Nephron (organoid): Measurements from ENCODE around the gene DDIT3.
A peak's percentile ranks its signal among the peaks of the same experiment; 100 is the strongest.

Experiments
- H3K27ac Mint-ChIP-seq, 3 experiments: 2 replicates each; pipeline ENCODE4 v1.8.0; 2020; ENCODE audit warnings: mixed read lengths in 3 of 3, mild to moderate bottlenecking in 2 of 3, moderate library complexity in 1 of 3
- H3K27me3 Mint-ChIP-seq: 2 replicates; pipeline ENCODE4 v1.8.0; 2021; ENCODE audit warnings: low read depth, mild to moderate bottlenecking, moderate library complexity, mixed read lengths
- H3K36me3 Mint-ChIP-seq: 2 replicates; pipeline ENCODE4 v1.8.0; 2020; ENCODE audit warnings: low read depth, mixed read lengths
- H3K4me1 Mint-ChIP-seq: 2 replicates; pipeline ENCODE4 v1.8.0; 2020; ENCODE audit warnings: mixed read lengths
- H3K4me3 Mint-ChIP-seq, 3 experiments: 2 replicates each; pipeline ENCODE4 v1.8.0; 2020; ENCODE audit warnings: mild to moderate bottlenecking in 3 of 3, mixed read lengths in 3 of 3, moderate library complexity in 2 of 3
- H3K9me3 Mint-ChIP-seq: 2 replicates; pipeline ENCODE4 v1.8.0; 2020; ENCODE audit warnings: mixed read lengths
- TF ChIP-seq, protein P1 (sequence below), 3 experiments: fragments of 200-600 bp; sonication (generic); IDR thresholded peaks; one replicate each; pipeline ENCODE4 v1.5.0; 2021; ENCODE audit warnings: antibody characterized with exemption in 3 of 3; ENCODE audit not compliant: unreplicated experiment in 3 of 3

The DDIT3 gene

GRCh38 chr12:57477710-57478681 is 42.3 kb downstream of the DDIT3 start:
- TF ChIP-seq, protein P1, sequence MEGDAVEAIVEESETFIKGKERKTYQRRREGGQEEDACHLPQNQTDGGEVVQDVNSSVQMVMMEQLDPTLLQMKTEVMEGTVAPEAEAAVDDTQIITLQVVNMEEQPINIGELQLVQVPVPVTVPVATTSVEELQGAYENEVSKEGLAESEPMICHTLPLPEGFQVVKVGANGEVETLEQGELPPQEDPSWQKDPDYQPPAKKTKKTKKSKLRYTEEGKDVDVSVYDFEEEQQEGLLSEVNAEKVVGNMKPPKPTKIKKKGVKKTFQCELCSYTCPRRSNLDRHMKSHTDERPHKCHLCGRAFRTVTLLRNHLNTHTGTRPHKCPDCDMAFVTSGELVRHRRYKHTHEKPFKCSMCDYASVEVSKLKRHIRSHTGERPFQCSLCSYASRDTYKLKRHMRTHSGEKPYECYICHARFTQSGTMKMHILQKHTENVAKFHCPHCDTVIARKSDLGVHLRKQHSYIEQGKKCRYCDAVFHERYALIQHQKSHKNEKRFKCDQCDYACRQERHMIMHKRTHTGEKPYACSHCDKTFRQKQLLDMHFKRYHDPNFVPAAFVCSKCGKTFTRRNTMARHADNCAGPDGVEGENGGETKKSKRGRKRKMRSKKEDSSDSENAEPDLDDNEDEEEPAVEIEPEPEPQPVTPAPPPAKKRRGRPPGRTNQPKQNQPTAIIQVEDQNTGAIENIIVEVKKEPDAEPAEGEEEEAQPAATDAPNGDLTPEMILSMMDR (IDR thresholded peaks at IDR 0.05; ENCODE audit: unreplicated experiment in 3 of 3), result no peak
- H3K27ac Mint-ChIP-seq, result peak overlapping the region in 2 of 3 experiments; percentile 26 to 47
- H3K4me1 Mint-ChIP-seq, result peaks cover 25% of the 10 kb centered on the region
- H3K27me3 Mint-ChIP-seq, result peaks cover 88% of the 10 kb centered on the region
- H3K36me3 Mint-ChIP-seq, result peaks cover 3% of the 10 kb centered on the region
- peak overlapping the region; percentile 27 to 54 (median 35) for H3K4me3 Mint-ChIP-seq
- no peaks in the 10 kb centered on the region for H3K9me3 Mint-ChIP-seq

- Mint-ChIP-seq H3K27me3 (peaks cover 96% of the 10 kb centered on the region), H3K4me3 (peak overlapping the region; percentile 45 to 54 (median 48)), H3K4me1 (peaks cover 25% of the 10 kb centered on the region), H3K9me3 (no peaks in the 10 kb centered on the region), H3K27ac (no peak overlapping the region), H3K36me3 (peaks cover 3% of the 10 kb centered on the region)
- TF ChIP-seq, protein P1 (IDR thresholded peaks at IDR 0.05; ENCODE audit: unreplicated experiment in 3 of 3), result no peak
These were observed 43.2 kb downstream of the DDIT3 start for GRCh38 chr12:57476993-57477709.

- Mint-ChIP-seq H3K27me3 (peaks cover 97% of the 10 kb centered on the region), H3K4me1 (peaks cover 25% of the 10 kb centered on the region), H3K4me3 (peak overlapping the region; percentile 45 to 78 (median 48)), H3K27ac (no peak overlapping the region), H3K36me3 (peaks cover 3% of the 10 kb centered on the region), H3K9me3 (no peaks in the 10 kb centered on the region)
- TF ChIP-seq, protein P1 (IDR thresholded peaks at IDR 0.05; ENCODE audit: unreplicated experiment in 3 of 3), result peak in 1 of 3 experiments; percentile 14
These were observed 43.9 kb downstream of the DDIT3 start for GRCh38 chr12:57476162-57476992.

- H3K27me3 Mint-ChIP-seq, result peaks cover 95% of the 10 kb centered on the region
- peaks cover 25% of the 10 kb centered on the region for H3K4me1 Mint-ChIP-seq
- no peak overlapping the region for H3K27ac Mint-ChIP-seq
- H3K4me3 Mint-ChIP-seq, result peak overlapping the region; percentile 56 to 78 (median 65)
- no peaks in the 10 kb centered on the region for H3K9me3 Mint-ChIP-seq
- H3K36me3 Mint-ChIP-seq, result peaks cover 3% of the 10 kb centered on the region
- TF ChIP-seq, protein P1 (IDR thresholded peaks at IDR 0.05; ENCODE audit: unreplicated experiment in 3 of 3), result no peak
These were observed 44.8 kb downstream of the DDIT3 start for GRCh38 chr12:57475271-57476161.

- peaks cover 25% of the 10 kb centered on the region for H3K4me1 Mint-ChIP-seq
- H3K27me3 Mint-ChIP-seq, result peaks cover 89% of the 10 kb centered on the region
- peak overlapping the region; percentile 25 to 60 (median 27) for H3K4me3 Mint-ChIP-seq
- TF ChIP-seq, protein P1 (IDR thresholded peaks at IDR 0.05; ENCODE audit: unreplicated experiment in 3 of 3), result no peak
- no peaks in the 10 kb centered on the region for H3K9me3 Mint-ChIP-seq
- no peak overlapping the region for H3K27ac Mint-ChIP-seq
- H3K36me3 Mint-ChIP-seq, result peaks cover 3% of the 10 kb centered on the region
These were observed 45.5 kb downstream of the DDIT3 start for GRCh38 chr12:57474862-57475261.
